SH-SY5Y (cell line): Measurements from ENCODE around the gene RPS3A.

Experiments used
- GATA2 ChIP-seq: IDR thresholded peaks from 2 replicates; pipeline ENCODE4 v1.6.1; 2011; ENCODE audit warnings: mild to moderate bottlenecking, low read depth, low read length
- GATA3 ChIP-seq: IDR thresholded peaks from 2 replicates; pipeline ENCODE4 v1.6.1; 2011; ENCODE audit warnings: low read depth, mild to moderate bottlenecking, low read length, moderate library complexity

RPS3A gene

DNA sequence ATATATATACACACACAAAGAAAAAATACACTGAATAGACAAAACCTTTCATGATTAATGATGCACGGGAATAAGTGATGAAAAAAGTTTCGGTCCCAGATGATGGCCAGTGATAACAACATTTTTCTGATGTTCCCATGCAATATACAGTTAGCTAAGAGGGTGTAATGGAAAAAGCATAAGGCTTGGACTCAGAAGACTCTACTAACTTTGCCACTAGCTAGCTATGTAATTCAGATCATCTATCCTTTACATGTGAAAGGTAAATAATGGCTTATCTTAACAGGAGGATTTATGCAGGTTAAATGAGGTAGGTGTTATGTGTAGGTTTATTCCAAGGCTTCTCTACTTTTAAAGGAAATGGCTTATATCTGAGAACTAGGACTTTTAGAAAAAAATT is 4.3 kb downstream of the RPS3A start:
- TF ChIP-seq GATA3, result no peak
- TF ChIP-seq GATA2, result no peak

DNA sequence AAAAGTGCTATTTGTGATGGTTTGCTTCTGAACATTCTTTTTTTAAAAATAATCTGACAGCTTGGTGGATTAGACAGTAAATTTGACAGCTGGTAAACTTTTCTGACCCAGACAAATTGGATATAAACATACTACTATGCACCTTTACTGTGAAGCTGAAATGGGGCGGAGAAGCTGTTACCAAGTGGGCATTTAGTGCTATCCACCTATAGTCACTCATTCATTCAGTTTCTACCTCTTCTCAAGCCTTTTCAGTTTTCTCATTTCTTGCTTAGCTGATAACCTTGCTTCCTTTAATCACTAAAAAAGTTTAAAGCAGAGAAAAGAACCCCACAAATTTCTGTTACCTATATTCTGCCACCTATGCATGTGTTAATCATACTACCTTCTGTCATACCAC is 5.2 kb downstream of the RPS3A start:
- no peak for TF ChIP-seq GATA3
- no peak for TF ChIP-seq GATA2

DNA sequence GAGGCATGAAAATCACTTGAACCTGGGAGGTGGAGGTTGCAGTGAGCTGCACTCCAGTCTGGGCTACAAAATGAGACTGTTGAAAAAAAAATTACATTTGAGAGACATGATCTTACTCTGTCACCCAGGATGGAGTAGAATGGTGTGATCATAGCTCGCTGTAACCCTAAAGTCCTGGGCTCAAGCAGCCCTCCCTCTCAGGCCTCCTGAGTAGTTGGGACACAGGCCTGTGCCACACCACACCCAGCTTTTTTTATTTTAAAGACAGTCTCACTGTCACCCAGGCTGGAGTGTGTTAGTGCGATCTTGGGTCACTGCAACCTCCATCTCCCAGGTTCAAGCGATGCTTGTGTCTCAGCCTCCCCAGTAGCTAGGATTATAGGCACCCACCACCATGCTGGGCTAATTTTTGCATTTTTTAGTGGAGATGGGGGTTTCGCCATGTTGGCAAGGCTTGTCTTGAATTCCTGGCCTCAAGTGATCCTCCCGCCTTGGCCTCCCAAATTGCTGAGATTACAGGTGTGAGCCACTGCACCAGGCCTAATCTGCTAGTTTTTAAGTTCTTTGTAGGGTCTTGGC is 6.1 kb downstream of the RPS3A start:
- TF ChIP-seq GATA2 (no peak), GATA3 (no peak)

DNA sequence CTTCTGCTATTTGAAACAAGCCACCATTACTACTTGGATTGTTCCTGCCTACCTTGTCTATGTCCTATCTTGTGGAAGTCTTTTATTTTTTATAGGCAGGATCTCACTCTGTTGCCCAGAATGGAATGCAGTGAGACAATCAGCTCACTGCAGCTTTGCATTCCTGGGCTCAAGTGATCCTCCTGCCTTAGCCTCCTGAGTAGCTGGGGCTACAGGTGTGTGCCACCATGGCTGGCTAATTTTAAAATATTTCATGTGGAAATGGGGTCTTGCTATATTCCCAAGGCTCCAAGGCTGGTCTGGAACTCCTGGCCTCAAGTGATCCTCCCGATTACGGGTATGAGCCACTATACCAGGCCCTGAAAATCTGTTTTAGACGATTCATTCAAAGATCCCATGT is 7.6 kb downstream of the RPS3A start:
- TF ChIP-seq GATA3 (no peak), GATA2 (no peak)

DNA sequence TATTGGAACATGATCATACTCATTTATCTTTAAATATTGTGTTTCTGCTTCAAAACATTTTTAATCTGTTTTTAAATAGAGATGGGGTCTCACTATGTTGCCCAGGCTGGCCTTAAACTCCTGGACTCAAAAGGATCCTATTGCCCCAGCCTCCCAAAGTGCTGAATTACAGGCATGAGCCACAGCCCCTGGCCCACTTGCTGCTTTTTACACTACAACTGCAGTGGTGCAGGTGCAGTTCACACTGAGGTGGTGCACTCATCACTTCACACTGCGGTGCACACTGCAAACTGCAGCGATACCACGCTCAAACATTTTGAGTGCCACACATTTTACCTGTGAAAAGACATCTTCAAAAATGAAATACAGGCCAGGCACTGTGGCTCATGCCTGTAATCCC is 10.8 kb downstream of the RPS3A start:
- TF ChIP-seq GATA3 (no peak), GATA2 (no peak)

DNA sequence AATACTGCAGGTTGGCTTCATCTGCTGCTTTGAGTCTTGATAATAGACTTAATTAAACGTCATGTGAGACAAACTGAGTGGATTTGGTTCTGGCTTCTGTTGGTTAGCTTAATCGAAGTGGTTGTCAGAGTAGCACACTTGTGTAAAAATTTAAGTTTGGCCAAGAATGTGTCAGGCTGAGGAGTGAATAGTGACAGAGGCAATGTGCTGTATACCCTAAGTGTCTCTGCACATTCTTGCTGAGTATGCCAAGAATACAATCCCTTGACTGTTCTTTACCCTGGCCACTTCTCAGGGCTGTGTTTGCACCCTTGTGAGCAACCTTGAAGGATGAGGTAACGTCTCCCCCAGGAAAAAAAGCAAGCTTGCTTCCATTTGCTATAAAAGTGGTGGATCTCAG is 14.9 kb downstream of the RPS3A start:
- TF ChIP-seq GATA3, result no peak
- TF ChIP-seq GATA2, result no peak

DNA sequence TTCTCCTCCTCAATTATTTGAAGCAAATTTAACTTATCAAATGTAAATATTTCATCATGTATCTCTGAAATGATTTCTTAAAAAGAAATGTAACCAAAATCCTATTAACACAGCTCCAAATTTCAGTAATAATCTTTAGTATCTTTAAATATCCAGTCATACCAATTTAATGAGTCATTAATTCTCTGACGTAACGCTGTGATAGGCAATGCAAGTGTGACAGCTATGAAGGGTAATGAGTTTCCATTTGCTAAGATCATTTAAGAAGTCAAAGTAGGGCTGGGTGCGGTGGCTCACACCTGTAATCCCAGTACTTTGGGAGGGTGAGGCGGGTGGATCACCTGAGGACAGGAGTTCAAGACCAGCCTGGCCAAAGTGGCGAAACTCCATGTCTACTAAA is 15.6 kb downstream of the RPS3A start:
- TF ChIP-seq GATA3 (no peak), GATA2 (no peak)

DNA sequence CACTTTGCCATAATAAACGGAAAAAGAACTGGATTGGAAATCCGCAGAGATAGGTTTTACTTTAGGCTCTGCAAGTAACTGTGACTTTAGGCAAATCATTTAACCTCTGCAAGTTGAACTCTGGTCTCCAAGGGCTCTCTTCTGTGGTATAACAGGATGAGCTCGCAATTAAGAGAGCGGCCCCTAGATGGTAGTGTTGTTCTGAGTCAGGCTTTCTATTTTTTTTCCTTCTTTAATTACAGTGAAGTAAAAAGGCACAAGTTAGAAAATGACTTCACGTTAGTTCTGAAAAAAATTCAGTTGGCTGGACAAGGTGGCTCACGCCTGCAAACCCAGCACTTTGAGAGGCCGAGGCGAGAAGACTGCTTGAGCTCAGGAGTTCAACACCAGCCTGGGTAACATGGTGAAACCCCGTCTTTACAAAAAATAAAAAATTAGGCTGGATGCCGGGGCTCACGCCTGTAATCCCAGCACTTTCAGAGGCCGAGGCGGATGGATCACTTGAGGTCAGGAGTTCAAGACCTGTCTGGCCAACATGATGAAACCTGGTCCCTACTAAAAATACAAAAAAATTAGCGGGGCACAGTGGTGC is 18.0 kb downstream of the RPS3A start:
- TF ChIP-seq GATA2 (no peak), GATA3 (no peak)

DNA sequence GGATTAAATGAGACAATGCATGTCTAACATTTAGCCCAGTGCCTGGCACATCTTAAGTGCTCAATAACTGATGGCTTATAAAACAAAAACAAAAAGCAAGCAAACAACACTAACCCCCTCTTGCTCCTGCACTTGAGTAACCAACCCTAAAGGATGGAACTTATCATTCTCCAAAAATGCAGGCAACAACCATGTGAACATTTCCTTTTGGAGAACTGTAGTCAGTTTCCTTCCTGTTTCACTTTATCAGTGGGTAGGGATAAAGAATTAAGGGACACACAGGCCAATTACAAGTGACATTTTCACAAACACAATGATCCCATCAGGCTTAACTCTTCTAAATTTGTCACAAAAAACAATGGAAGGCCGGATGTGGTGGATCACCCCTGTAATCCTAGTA is 30.4 kb downstream of the RPS3A start:
- TF ChIP-seq GATA3 (no peak), GATA2 (no peak)

DNA sequence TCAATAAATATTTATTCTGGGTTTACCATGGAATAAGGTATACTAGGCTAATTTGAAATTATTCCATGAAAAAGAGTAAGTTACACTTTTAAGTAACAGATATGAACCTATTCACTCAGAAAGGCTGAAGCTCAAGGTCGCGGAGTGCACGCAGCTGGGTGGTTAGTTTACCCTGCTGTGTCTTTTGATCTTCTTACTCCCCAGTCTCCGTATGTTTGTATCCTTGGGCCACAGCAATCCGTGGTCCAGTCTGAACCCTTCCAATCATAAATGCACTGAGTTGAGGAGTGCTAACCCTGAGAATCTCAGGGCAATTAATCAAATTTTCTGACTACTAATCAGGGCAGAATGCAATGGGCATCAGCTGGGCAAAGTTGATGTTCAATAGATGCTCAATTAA is 33.9 kb downstream of the RPS3A start:
- TF ChIP-seq GATA3 (no peak), GATA2 (no peak)

DNA sequence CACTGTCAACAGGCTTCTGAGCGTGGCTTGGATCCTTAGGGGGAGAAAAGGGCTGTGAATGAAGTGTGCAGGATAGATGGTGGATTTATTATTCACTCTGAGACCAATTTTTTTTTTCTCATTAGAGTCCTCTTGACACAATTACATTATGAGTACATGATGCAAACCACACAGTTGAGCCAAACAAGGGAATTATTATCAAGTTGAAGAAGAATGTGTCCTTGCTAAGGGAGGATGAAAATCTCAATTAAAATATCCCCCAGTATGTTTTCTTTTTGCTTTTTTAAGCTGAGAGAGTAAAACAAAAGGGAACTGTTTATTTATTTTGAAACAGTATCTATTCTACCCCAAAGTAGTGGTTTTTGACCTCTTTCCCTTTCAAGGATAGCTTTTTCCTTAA is 40.4 kb downstream of the RPS3A start:
- TF ChIP-seq GATA2 (no peak), GATA3 (no peak)

DNA sequence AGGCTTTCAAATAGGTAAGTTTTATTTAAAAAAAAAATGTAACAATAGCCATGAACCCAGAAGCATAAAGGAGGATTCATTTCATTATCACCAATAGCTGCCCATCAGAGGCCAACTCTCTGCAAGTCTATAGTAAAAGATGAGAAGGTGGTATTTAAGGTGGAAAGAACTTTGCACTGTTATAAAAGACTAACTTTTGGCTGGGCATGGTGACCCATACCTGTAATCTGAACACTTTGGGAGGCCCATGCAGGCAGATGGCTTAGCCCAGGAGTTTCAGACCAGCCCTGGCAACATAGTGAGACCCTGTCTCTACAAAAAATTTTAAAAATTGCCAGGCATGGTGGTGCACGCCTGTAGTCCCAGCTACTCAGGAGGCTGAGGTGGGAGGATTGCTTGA is 43.3 kb downstream of the RPS3A start:
- TF ChIP-seq GATA2 (no peak), GATA3 (no peak)

DNA sequence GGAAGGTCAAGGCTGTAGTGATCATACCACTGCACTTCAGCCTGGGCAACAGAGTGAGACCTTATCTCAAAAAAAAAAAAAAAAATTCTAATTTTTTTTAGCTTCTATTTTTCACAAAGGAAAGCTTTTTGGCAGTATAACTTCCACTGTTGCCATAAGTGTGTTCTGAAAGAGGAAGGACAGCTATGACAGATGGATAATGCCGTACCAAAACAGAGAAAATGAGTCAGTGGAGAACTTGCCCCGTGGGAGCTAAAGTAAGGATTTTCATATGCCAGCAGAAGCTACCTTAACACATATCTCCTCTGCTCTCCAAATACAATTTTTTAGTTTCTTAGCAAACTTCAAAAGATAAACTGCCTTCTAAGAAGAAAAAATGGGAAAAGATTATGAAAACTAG is 43.7 kb downstream of the RPS3A start:
- TF ChIP-seq GATA3 (no peak), GATA2 (no peak)

DNA sequence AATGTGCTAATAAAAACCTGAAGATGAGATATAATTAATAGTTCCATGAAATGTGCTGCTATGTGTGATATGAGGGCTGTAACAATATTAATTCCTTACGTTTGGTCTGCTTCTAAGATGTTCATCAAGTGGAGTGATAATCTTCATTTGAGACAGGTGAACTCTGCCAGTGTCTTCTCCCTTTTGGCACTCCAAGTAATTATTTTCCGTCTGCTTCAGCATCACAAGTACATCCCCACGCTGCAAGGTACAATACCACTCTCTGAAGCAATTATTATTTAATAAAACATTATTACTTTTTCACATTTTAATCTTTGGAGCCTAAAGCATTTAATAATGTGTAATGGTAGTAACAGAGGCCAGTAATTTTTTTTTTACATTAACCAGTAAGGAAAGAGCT is 44.4 kb downstream of the RPS3A start:
- no peak for TF ChIP-seq GATA3
- no peak for TF ChIP-seq GATA2

DNA sequence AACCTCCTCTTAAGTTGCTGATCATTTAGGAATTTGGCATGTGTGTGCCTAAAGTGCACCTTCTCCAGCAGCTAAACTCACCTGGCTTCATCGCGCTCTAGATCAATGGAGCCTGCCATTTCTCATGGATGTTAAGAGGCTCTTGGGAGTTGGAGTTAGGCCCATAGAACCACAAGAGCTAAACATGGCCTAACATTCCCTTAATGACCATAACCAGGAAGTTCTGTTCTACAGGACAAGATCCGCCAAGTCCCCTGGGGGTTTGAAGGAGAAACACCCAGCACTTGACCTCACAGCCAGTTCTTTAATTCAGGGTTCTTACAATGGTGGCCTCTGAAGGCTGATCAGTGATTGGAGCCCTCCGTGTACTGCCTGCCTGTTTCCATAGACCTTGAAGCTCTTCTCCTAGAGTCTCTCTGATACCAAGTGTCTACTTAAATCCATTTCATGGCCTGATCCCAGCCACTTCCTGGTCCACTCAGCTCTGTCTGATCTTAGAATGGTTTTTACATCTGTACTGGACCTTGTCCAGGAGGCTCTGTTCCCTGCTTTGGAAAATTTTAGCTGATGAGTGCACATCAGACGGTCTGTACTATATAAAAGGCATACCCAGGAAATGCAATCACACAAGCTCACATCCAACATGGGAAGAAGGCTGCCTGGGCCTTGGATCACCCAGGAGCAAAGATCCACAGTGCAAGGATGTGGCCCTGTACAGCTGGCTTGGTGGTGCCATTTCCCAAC is 45.1 kb downstream of the RPS3A start:
- TF ChIP-seq GATA2 (no peak), GATA3 (no peak)
